H1 (cell line): ENCODE data around the gene NR2F1-AS1. TPM values are rescaled to one million over a fixed set of nuclear protein-coding genes. Genes with fewer than 3 reads are reported as not detected.
A peak's percentile ranks its signal among the peaks of the same experiment; 100 is the strongest.

Experiments
- CTCF ChIA-PET: fragments of 300-600 bp; sonication (Branson Sonifier 250); formaldehyde crosslinking; loops from one replicate; lab custom pipeline; 2021; ENCODE audit not compliant: partially characterized antibody; lab: Charles Lee
- POLR2A ChIA-PET: fragments of 300-600 bp; sonication (Branson Sonifier 250); formaldehyde crosslinking; loops from one replicate; lab custom pipeline; 2021; ENCODE audit warnings: inconsistent platforms; ENCODE audit not compliant: partially characterized antibody; lab: Charles Lee
- DNase-seq, 2 experiments: peaks; one replicate each; pipeline versions ENCODE4 v3.0.0 to v3.0.0-alpha.2; 2010 to 2022; ENCODE audit warnings: low spot score in 2 of 2, low read depth in 1 of 2, mixed read lengths in 1 of 2
- FAIRE-seq: peaks from 2 replicates; lab custom pipeline; 2011; peaks lifted over from hg19 to GRCh38; lab: Jason Lieb, UNC
- H2AFZ ChIP-seq: 2 replicates; pipeline ENCODE4 v1.8.1; 2012; ENCODE audit warnings: low read length, inconsistent platforms
- H2AK5ac ChIP-seq: 2 replicates; pipeline ENCODE4 v1.6.1; 2013; ENCODE audit warnings: low read depth, low read length
- H2BK120ac ChIP-seq: replicated peaks from 2 replicates; pipeline ENCODE3; 2013; ENCODE audit warnings: low read depth, low read length, inconsistent platforms
- H2BK12ac ChIP-seq: 2 replicates; pipeline ENCODE4 v1.6.1; 2013; ENCODE audit warnings: low read depth, low read length
- H2BK15ac ChIP-seq: 2 replicates; pipeline ENCODE4 v1.6.1; 2013; ENCODE audit warnings: low read length
- H2BK20ac ChIP-seq: 2 replicates; pipeline ENCODE4 v1.6.1; 2013; ENCODE audit warnings: low read length
- H2BK5ac ChIP-seq: 2 replicates; pipeline ENCODE4 v1.6.1; 2013; ENCODE audit warnings: low read depth, low read length
- H3K14ac ChIP-seq: 2 replicates; pipeline ENCODE4 v1.6.1; 2013; ENCODE audit warnings: inconsistent platforms; ENCODE audit not compliant: insufficient read length
- H3K18ac ChIP-seq: 2 replicates; pipeline ENCODE4 v1.6.1; 2013; ENCODE audit warnings: low read length; ENCODE audit errors: extremely low read depth
- H3K23ac ChIP-seq: 2 replicates; pipeline ENCODE4 v1.6.1; 2013; ENCODE audit warnings: inconsistent platforms; ENCODE audit not compliant: insufficient read length
- H3K23me2 ChIP-seq: 2 replicates; pipeline ENCODE4 v1.6.1; 2013; ENCODE audit warnings: low read depth, low read length
- H3K27ac ChIP-seq: 2 replicates; pipeline ENCODE4 v1.6.1; 2011; ENCODE audit warnings: low read depth, low read length, inconsistent platforms
- H3K27me3 ChIP-seq, 4 experiments: replicated peaks in 1 of 4; 1 replicate in 1 of 4; 2 replicates in 3 of 4; pipeline versions ENCODE4 v1.6.1 to v1.8.1; 2011 to 2013; ENCODE audit warnings: low read length in 3 of 4, mild to moderate bottlenecking in 3 of 4, inconsistent platforms in 2 of 4, mixed read lengths in 2 of 4, moderate library complexity in 1 of 4; ENCODE audit not compliant: control insufficient read depth in 3 of 4, insufficient read depth in 3 of 4; ENCODE audit errors: extremely low read depth in 1 of 4
- H3K36me3 ChIP-seq, 4 experiments: 2 replicates each; pipeline versions ENCODE4 v1.6.1 to v1.8.1; 2011 to 2013; ENCODE audit warnings: mild to moderate bottlenecking in 4 of 4, low read length in 3 of 4, moderate library complexity in 2 of 4, control low read depth in 1 of 4, inconsistent platforms in 1 of 4; ENCODE audit not compliant: insufficient read depth in 4 of 4, control insufficient read depth in 2 of 4
- H3K4ac ChIP-seq: replicated peaks from 2 replicates; pipeline ENCODE3; 2013; ENCODE audit warnings: low read length, low read depth, mixed read lengths, inconsistent platforms; ENCODE audit not compliant: insufficient read length
- H3K4me1 ChIP-seq, 4 experiments: replicated peaks in 1 of 4; 1 replicate in 1 of 4; 2 replicates in 3 of 4; pipeline versions ENCODE4 v1.6.1 to v1.8.1; 2011 to 2013; ENCODE audit warnings: low read length in 3 of 4, inconsistent platforms in 2 of 4, mixed read lengths in 1 of 4; ENCODE audit not compliant: insufficient read depth in 4 of 4, control insufficient read depth in 3 of 4
- H3K4me2 ChIP-seq, 2 experiments: 2 replicates each; pipeline versions ENCODE4 v1.6.1 to v1.8.1; 2011 to 2013; ENCODE audit warnings: low read depth in 2 of 2, low read length in 2 of 2, control low read depth in 1 of 2, inconsistent platforms in 1 of 2, mild to moderate bottlenecking in 1 of 2; ENCODE audit not compliant: insufficient read depth in 1 of 2
- H3K4me3 ChIP-seq, 4 experiments: fragments of 200-600, 300-600 bp in 1 of 4; sonication (generic), shearing (Covaris generic), sonication (Bioruptor Twin) in 1 of 4; 2 replicates each; pipeline versions ENCODE4 v1.5.1 to v1.8.1; 2011 to 2016; ENCODE audit warnings: low read length in 4 of 4, low read depth in 3 of 4, control low read depth in 2 of 4, inconsistent platforms in 2 of 4, mild to moderate bottlenecking in 2 of 4, mixed read lengths in 1 of 4, moderate library complexity in 1 of 4; ENCODE audit not compliant: insufficient read depth in 2 of 4; ENCODE audit errors: extremely low read depth in 1 of 4
- H3K56ac ChIP-seq: replicated peaks from 2 replicates; pipeline ENCODE3; 2013; ENCODE audit warnings: low read depth, mild to moderate bottlenecking, mixed read lengths, low read length, inconsistent platforms; ENCODE audit not compliant: insufficient read length
- H3K79me1 ChIP-seq: 2 replicates; pipeline ENCODE4 v1.6.1; 2013; ENCODE audit warnings: low read depth, low read length, control low read depth
- H3K79me2 ChIP-seq, 2 experiments: 2 replicates each; pipeline versions ENCODE4 v1.6.1 to v1.8.1; 2012 to 2013; ENCODE audit warnings: low read length in 2 of 2, mild to moderate bottlenecking in 2 of 2, inconsistent platforms in 1 of 2; ENCODE audit not compliant: insufficient read depth in 2 of 2, control insufficient read depth in 1 of 2
- H3K9ac ChIP-seq, 4 experiments: replicated peaks in 1 of 4; 1 replicate in 1 of 4; 2 replicates in 3 of 4; pipeline versions ENCODE4 v1.6.1 to v1.8.1; 2011 to 2013; ENCODE audit warnings: low read depth in 3 of 4, low read length in 3 of 4, control low read depth in 2 of 4, mild to moderate bottlenecking in 2 of 4, moderate library complexity in 2 of 4, inconsistent platforms in 1 of 4; ENCODE audit errors: extremely low read depth in 1 of 4
- H3K9me3 ChIP-seq, 2 experiments: 2 replicates each; pipeline versions ENCODE4 v1.6.1 to v1.8.1; 2012 to 2013; ENCODE audit warnings: mild to moderate bottlenecking in 2 of 2, moderate library complexity in 2 of 2, control low read depth in 1 of 2, inconsistent platforms in 1 of 2, low read depth in 1 of 2, low read length in 1 of 2, mixed read lengths in 1 of 2; ENCODE audit not compliant: insufficient read depth in 2 of 2
- H4K20me1 ChIP-seq, 2 experiments: replicated peaks in 1 of 2; 2 replicates each; pipeline versions ENCODE3 to v1.8.1; 2011 to 2013; ENCODE audit warnings: inconsistent platforms in 2 of 2, low read length in 2 of 2, mild to moderate bottlenecking in 1 of 2; ENCODE audit not compliant: insufficient read depth in 2 of 2, control insufficient read depth in 1 of 2
- H4K5ac ChIP-seq: 2 replicates; pipeline ENCODE4 v1.6.1; 2013; ENCODE audit warnings: low read length, low read depth, mixed read lengths, inconsistent platforms; ENCODE audit not compliant: insufficient read length
- H4K8ac ChIP-seq: 2 replicates; pipeline ENCODE4 v1.8.0; 2013; ENCODE audit warnings: mild to moderate bottlenecking, moderate library complexity, low read length, inconsistent platforms; ENCODE audit not compliant: insufficient read depth; ENCODE audit errors: extremely low read depth
- H4K91ac ChIP-seq: replicated peaks from 2 replicates; pipeline ENCODE3; 2013; ENCODE audit warnings: low read length, mixed read lengths, inconsistent platforms; ENCODE audit not compliant: insufficient read length
- ASH2L ChIP-seq: fragments of 200-600, 300-600 bp; sonication (generic); IDR thresholded peaks from one replicate; pipeline ENCODE4 v1.7.1; 2017; ENCODE audit warnings: low read length
- CEBPB ChIP-seq: IDR thresholded peaks from 2 replicates; pipeline ENCODE4 v1.6.1; 2012; ENCODE audit warnings: low read depth, low read length
- WGBS, 2 experiments: shearing (Covaris generic) in 1 of 2; methylation state at CpG; one replicate each; pipeline versions ENCODE4 v1.1.6 to v1.1.7; 2013 to 2015; ENCODE audit warnings: low lambda C conversion rate in 2 of 2, mixed read lengths in 2 of 2, inconsistent platforms in 1 of 2, low coverage in 1 of 2, missing lambda C conversion rate in 1 of 2; ENCODE audit not compliant: insufficient replicate concordance in 2 of 2, insufficient coverage in 1 of 2, insufficient read length in 1 of 2; ENCODE audit errors: extremely low coverage in 1 of 2, missing lambda C conversion rate in 1 of 2; 5-methylcytosine and 5-hydroxymethylcytosine counted together
- polyA plus RNA-seq, 7 experiments: library from polyadenylated mRNA; depleted of rRNA in 3 of 7; stranded (reverse) in 5 of 7; unstranded in 2 of 7; fragments of >200 nt in 5 of 7; fragments of 200-250 nt in 2 of 7; gene quantifications; 1 replicate in 5 of 7; 2 replicates in 1 of 7; 4 replicates in 1 of 7; pipeline versions ENCODE4 v1.2.1 to v1.2.3, GENCODE V29; 2011 to 2013; ENCODE audit warnings: missing spikeins in 2 of 7, mixed read lengths in 2 of 7
- total RNA-seq: library from RNA; stranded (reverse); fragmentation: NEBNext Ultra II Directional; extraction: Animal tissue kit (Norgen Biotek cat#: 25700); gene quantifications from 2 replicates; pipeline ENCODE4 v1.2.1, GENCODE V29; 2021
- TF ChIP-seq, protein P1 (sequence below): IDR thresholded peaks from 2 replicates; pipeline ENCODE4 v1.6.1; 2011; ENCODE audit warnings: low read depth, mild to moderate bottlenecking, low read length; ENCODE audit not compliant: insufficient read depth

Gene NR2F1-AS1
- total and polyA plus RNA-seq, 2 of the 8 experiments (the other 6 are each of a cell fraction or from before 2014, with no cell fraction given): 1.6 to 5.6 TPM

DNA sequence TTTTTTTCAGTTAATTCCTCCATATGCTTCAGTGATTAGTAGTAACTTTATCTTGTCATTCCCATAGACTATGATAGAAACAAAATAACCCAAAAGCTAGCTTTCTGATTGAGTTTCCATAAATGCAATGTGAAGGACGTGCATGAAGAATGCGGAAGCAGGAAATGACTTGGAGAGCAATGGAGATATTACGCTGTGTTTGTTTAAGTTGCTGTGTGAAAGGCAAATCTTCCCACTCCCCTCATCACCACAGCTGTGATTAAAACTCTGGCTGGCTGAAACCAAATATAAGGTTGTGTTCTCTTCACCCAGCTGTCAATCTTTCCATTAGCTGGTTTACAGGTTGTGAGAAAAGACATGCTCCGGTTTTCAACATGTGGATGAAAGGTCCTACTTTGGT, 83.9 kb downstream of the NR2F1-AS1 start:
- Histone ChIP-seq H3K36me3 (no peaks in the 10 kb centered on the region), H2BK5ac (no peak overlapping the region), H3K4ac (no peak overlapping the region), H3K4me2 (no peak overlapping the region), H4K8ac (no peak overlapping the region), H3K56ac (no peak overlapping the region), H3K27ac (no peak overlapping the region), H3K27me3 (no peaks in the 10 kb centered on the region), H3K4me3 (no peak overlapping the region), H2AK5ac (no peak overlapping the region), H3K23me2 (no peaks in the 10 kb centered on the region), H3K18ac (no peak overlapping the region), H4K5ac (no peak overlapping the region), H2BK15ac (no peak overlapping the region), H3K4me1 (no peaks in the 10 kb centered on the region), H2BK12ac (no peak overlapping the region), H3K14ac (no peak overlapping the region), H3K79me1 (no peaks in the 10 kb centered on the region), H4K91ac (no peak overlapping the region), H2AFZ (peak overlapping the region; percentile 57; the same call in 1 of the 2 replicates), H3K79me2 (no peaks in the 10 kb centered on the region), H3K23ac (no peak overlapping the region), H2BK20ac (no peak overlapping the region), H3K9ac (no peak overlapping the region; a peak in 1 of 7 replicates)
- no peak for FAIRE-seq
- CTCF ChIA-PET: no interaction called here
- WGBS, 2 experiments: 90% methylated on average over 4 of the region's 4 CpGs; no CpG with 5 or more reads in 1 of the 2 experiments
- DNase-seq: no peak
- POLR2A ChIA-PET: no interaction called here
- TF ChIP-seq CEBPB: no peak
- TF ChIP-seq, protein P1, sequence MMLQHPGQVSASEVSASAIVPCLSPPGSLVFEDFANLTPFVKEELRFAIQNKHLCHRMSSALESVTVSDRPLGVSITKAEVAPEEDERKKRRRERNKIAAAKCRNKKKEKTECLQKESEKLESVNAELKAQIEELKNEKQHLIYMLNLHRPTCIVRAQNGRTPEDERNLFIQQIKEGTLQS: no peak
- TF ChIP-seq ASH2L: no peak
- TF ChIP-seq, all 59 proteins: peak for 0
- H2BK120ac ChIP-seq: no peak overlapping the region
- no peaks in the 10 kb centered on the region for H3K9me3 ChIP-seq
- H4K20me1 ChIP-seq: no peaks in the 10 kb centered on the region
